ENCODE measurements around the gene CNTNAP5. TPM values are rescaled to one million over a fixed set of nuclear protein-coding genes. Genes with fewer than 3 reads are reported as not detected.

The CNTNAP5 gene
- total and polyA plus RNA-seq, 9 of the 15 experiments (the other 6 are each of a cell fraction or from before 2014, with no cell fraction given): not detected

DNA sequence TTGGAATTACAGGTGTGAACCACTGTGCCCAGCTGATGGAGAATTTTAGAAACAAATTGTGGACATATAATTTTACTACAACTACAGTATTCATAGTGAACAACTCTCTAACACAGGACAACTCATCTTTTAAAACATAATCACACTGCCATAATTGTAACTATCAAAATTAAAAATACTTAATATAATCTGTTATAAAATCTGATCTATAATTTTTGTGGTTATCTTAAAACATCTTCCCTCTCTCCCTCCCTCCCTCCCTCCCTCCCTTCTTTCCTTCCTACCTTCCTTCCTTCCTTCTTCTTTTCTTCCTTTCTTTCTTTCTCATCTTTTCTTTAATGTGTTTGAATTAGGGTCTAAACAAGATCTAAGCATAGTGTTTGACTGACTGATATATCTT, 577.7 kb downstream of the CNTNAP5 start:
- H3K4me1 ChIP-seq (replicated peaks in 1 of 2; ENCODE audit: control insufficient read depth in 2 of 2, insufficient read depth in 2 of 2, low read length in 2 of 2): no peaks in the 10 kb centered on the region
- POLR2A ChIA-PET: no interaction called here
- no peaks in the 10 kb centered on the region for H3K9me3 ChIP-seq (replicated peaks; ENCODE audit: control insufficient read depth, insufficient read depth, low read depth, low read length)
- no peak for ATAC-seq
- CTCF ChIA-PET (ENCODE audit: low intra/inter-chr PET ratio): no interaction called here
- intact Hi-C loops (cut with micrococcal nuclease): no loop called here
- H3K27ac ChIP-seq (ENCODE audit: extremely low read depth, low read depth, low read length): no peak overlapping the region
- H3K4me3 ChIP-seq: no peak overlapping the region
- no peaks in the 10 kb centered on the region for H3K27me3 ChIP-seq (ENCODE audit: control insufficient read depth in 2 of 2, insufficient read depth in 2 of 2, low read length in 2 of 2)
- no peak overlapping the region for H2AFZ ChIP-seq (ENCODE audit: low read depth, low read length)
- no peaks in the 10 kb centered on the region for H3K36me3 ChIP-seq (ENCODE audit: control insufficient read depth, insufficient read depth, low read length)
- no peak for DNase-seq (ENCODE audit: extremely low read depth in 1 of 4, low spot score in 3 of 4)
- H4K20me1 ChIP-seq (replicated peaks; ENCODE audit: control insufficient read depth, insufficient read depth, low read length): no peaks in the 10 kb centered on the region
- TF ChIP-seq PHF20 (IDR thresholded peaks at IDR 0.05; ENCODE audit: partially characterized antibody): no peak
- TF ChIP-seq HNRNPK (IDR thresholded peaks at IDR 0.05; ENCODE audit: low read depth, low read length, poor library complexity, severe bottlenecking): peak; percentile 16
- no peak for TF ChIP-seq KDM1A (IDR thresholded peaks at IDR 0.05)
- no peak overlapping the region for H3K9ac ChIP-seq (ENCODE audit: insufficient read depth in 1 of 2, low read depth in 2 of 2, low read length in 2 of 2)
- BruUV-seq (replicated peaks): no TSS peak
- no peak overlapping the region for H3K4me2 ChIP-seq (ENCODE audit: insufficient read depth, low read length)
- H3K79me2 ChIP-seq (ENCODE audit: control insufficient read depth, insufficient read depth, low read length): no peaks in the 10 kb centered on the region
- in situ Hi-C loops (cut with MboI): no loop called here
- no peak for FAIRE-seq
- no peaks in the 10 kb centered on the region for H3K9me1 ChIP-seq (ENCODE audit: control insufficient read depth, insufficient read depth, low read length)

DNA sequence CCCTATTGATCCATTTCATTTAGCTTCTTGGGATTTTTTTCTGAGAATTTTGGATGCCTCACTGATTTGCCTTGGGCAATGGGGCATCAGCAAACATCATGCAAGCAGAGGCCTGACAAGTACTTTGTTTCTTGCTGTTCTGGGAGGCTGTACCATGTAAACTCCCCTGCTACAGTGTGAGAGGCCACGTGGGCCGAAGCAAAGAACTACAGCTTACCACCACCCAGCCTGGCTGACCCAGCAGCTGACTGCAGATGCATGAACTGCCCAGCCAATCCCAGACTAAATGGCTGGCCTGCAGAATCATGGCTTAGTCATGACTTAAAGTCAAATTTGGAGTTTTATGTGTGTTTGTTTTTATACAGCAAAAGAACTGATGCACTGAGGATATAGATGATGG, 579.9 kb downstream of the CNTNAP5 start:
- no peaks in the 10 kb centered on the region for H3K36me3 ChIP-seq (ENCODE audit: control insufficient read depth, insufficient read depth, low read length)
- no peak overlapping the region for H3K9ac ChIP-seq (ENCODE audit: insufficient read depth in 1 of 2, low read depth in 2 of 2, low read length in 2 of 2)
- no TSS peak for BruUV-seq (replicated peaks)
- no peak overlapping the region for H3K4me3 ChIP-seq
- POLR2A ChIA-PET: no interaction called here
- H4K20me1 ChIP-seq (replicated peaks; ENCODE audit: control insufficient read depth, insufficient read depth, low read length): no peaks in the 10 kb centered on the region
- no peaks in the 10 kb centered on the region for H3K27me3 ChIP-seq (ENCODE audit: control insufficient read depth in 2 of 2, insufficient read depth in 2 of 2, low read length in 2 of 2)
- no peak overlapping the region for H3K27ac ChIP-seq (ENCODE audit: extremely low read depth, low read depth, low read length)
- H3K79me2 ChIP-seq (ENCODE audit: control insufficient read depth, insufficient read depth, low read length): no peaks in the 10 kb centered on the region
- 0% methylated on average over 2 of the region's 2 CpGs for WGBS (ENCODE audit: insufficient coverage, low coverage, missing lambda C conversion rate)
- FAIRE-seq (no peak), DNase-seq (ENCODE audit: extremely low read depth in 1 of 4, low spot score in 3 of 4) (no peak), ATAC-seq (no peak)
- H3K9me3 ChIP-seq (replicated peaks; ENCODE audit: control insufficient read depth, insufficient read depth, low read depth, low read length): no peaks in the 10 kb centered on the region
- CTCF ChIA-PET (ENCODE audit: low intra/inter-chr PET ratio): no interaction called here
- no peaks in the 10 kb centered on the region for H3K9me1 ChIP-seq (ENCODE audit: control insufficient read depth, insufficient read depth, low read length)
- no peak for TF ChIP-seq CCNT2 (IDR thresholded peaks at IDR 0.05; ENCODE audit: borderline replicate concordance, extremely low read depth, insufficient read length, low read depth, low read length)
- TF ChIP-seq NR3C1 (CRISPR knock-in tag; IDR thresholded peaks at IDR 0.05): no peak
- in situ Hi-C loops (cut with MboI) (no loop called here), intact Hi-C loops (cut with micrococcal nuclease) (no loop called here)
- H3K4me1 ChIP-seq (replicated peaks in 1 of 2; ENCODE audit: control insufficient read depth in 2 of 2, insufficient read depth in 2 of 2, low read length in 2 of 2): no peaks in the 10 kb centered on the region
- H2AFZ ChIP-seq (ENCODE audit: low read depth, low read length): no peak overlapping the region
- no peak overlapping the region for H3K4me2 ChIP-seq (ENCODE audit: insufficient read depth, low read length)

All from K562 (cell line).